WTC11 (cell line): ENCODE measurements around the gene SKA2.

Experiments used
- CREM ChIP-seq: sonication (generic); formaldehyde crosslinking; IDR thresholded peaks from 2 replicates; pipeline ENCODE4 v1.8.1; 2022; ENCODE audit warnings: mild to moderate bottlenecking, missing genetic modification reagents, moderate library complexity
- CTCF ChIP-seq: fragments of 200-600 bp; IDR thresholded peaks from 2 replicates; pipeline ENCODE4 v1.8.0; 2022; ENCODE audit warnings: antibody characterized with exemption
- FOXP4 ChIP-seq: sonication (generic); formaldehyde crosslinking; IDR thresholded peaks from 2 replicates; pipeline ENCODE4 v1.8.0; 2022; ENCODE audit warnings: mild to moderate bottlenecking, missing genetic modification reagents
- IRF1 ChIP-seq: sonication (generic); formaldehyde crosslinking; IDR thresholded peaks from 2 replicates; pipeline ENCODE4 v1.8.0; 2023; ENCODE audit warnings: missing genetic modification reagents
- STAT6 ChIP-seq: sonication (generic); formaldehyde crosslinking; conservative IDR thresholded peaks from 2 replicates; pipeline ENCODE4 v1.8.1; 2023; ENCODE audit warnings: mild to moderate bottlenecking, low read depth, missing genetic modification reagents, moderate library complexity
- TCF7 ChIP-seq: sonication (generic); formaldehyde crosslinking; IDR thresholded peaks from 2 replicates; pipeline ENCODE4 v1.8.0; 2022; ENCODE audit warnings: mild to moderate bottlenecking, low read depth, missing genetic modification reagents, moderate library complexity
- TEAD4 ChIP-seq: sonication (generic); formaldehyde crosslinking; IDR thresholded peaks from 2 replicates; pipeline ENCODE4 v1.8.0; 2022; ENCODE audit warnings: mild to moderate bottlenecking, missing genetic modification reagents
- ZNF232 ChIP-seq: sonication (generic); formaldehyde crosslinking; IDR thresholded peaks from 2 replicates; pipeline ENCODE4 v1.8.0; 2022; ENCODE audit warnings: mild to moderate bottlenecking, missing genetic modification reagents

- no peak for TF ChIP-seq CTCF
- TF ChIP-seq TCF7 (CRISPR knock-in tag), result no peak
- TF ChIP-seq ZNF232, result no peak
- no peak for TF ChIP-seq IRF1 (CRISPR knock-in tag)
- no peak for TF ChIP-seq STAT6 (CRISPR knock-in tag)
- TF ChIP-seq TEAD4 (CRISPR knock-in tag), result no peak
- no peak for TF ChIP-seq CREM (CRISPR knock-in tag)
- no peak for TF ChIP-seq FOXP4 (CRISPR knock-in tag)
These were observed 19.7 kb upstream of the SKA2 start for GRCh38 chr17:59174671-59175070.
